Measurements from ENCODE around the gene ALDH6A1. TPM values are rescaled to one million over a fixed set of nuclear protein-coding genes. Genes with fewer than 3 reads are reported as not detected.

The ALDH6A1 gene
- total and polyA plus RNA-seq, 2 of the 13 experiments (the other 11 are each of a cell fraction or from before 2014, with no cell fraction given) = 26.9 to 49.9 TPM

- WGBS (ENCODE audit: low lambda C conversion rate) = 84% methylated on average over 3 of the region's 3 CpGs
- no peak for DNase-seq (ENCODE audit: low spot score)
- H3K36me3 ChIP-seq (replicated peaks in 1 of 2; ENCODE audit: control insufficient read depth in 1 of 2, insufficient read depth in 2 of 2, low read length in 2 of 2) = peaks cover 7 to 48% of the 10 kb centered on the region in 2 experiments
- no peaks in the 10 kb centered on the region for H3K79me2 ChIP-seq (ENCODE audit: insufficient read depth, low read length)
- no peak overlapping the region for H3K4me3 ChIP-seq (replicated peaks in 1 of 3; ENCODE audit: insufficient read depth in 1 of 3, low read depth in 2 of 3, low read length in 3 of 3)
- H3K4me1 ChIP-seq (ENCODE audit: insufficient read depth, low read length) = no peaks in the 10 kb centered on the region
- TSS peak; percentile 15 for BruUV-seq (replicated peaks)
- no peak overlapping the region for H3K4me2 ChIP-seq (ENCODE audit: low read depth, low read length)
- no peaks in the 10 kb centered on the region for H4K20me1 ChIP-seq (ENCODE audit: insufficient read depth, low read length)
- intact Hi-C loops (cut with micrococcal nuclease; ENCODE audit: unreplicated experiment) = no loop called here
- ATAC-seq = no peak
- no peaks in the 10 kb centered on the region for H3K9me3 ChIP-seq (ENCODE audit: low read length)
- H3K9ac ChIP-seq (ENCODE audit: insufficient read depth, low read depth, low read length) = no peak overlapping the region
- no peaks in the 10 kb centered on the region for H3K27me3 ChIP-seq (ENCODE audit: control insufficient read depth in 1 of 2, insufficient read depth in 2 of 2, low read length in 2 of 2)
- FAIRE-seq = no peak
- POLR2A ChIA-PET = no interaction called here
- H3K27ac ChIP-seq (ENCODE audit: extremely low read length, insufficient read depth, low read length) = no peak overlapping the region
- no peak overlapping the region for H2AFZ ChIP-seq (ENCODE audit: low read length)
- CTCF ChIA-PET (ENCODE audit: low intra/inter-chr PET ratio, low total read pairs) = no interaction called here
- in situ Hi-C loops (cut with HindIII; ENCODE audit: extremely low pct_ligation_motif_present, low pct_unique_long_range_greater_than_20kb) = no loop called here
- TF ChIP-seq ZBTB39 (CRISPR knock-in tag; IDR thresholded peaks at IDR 0.05) (no peak), MIXL1 (CRISPR knock-in tag; IDR thresholded peaks at IDR 0.05) (no peak), THAP11 (CRISPR knock-in tag; IDR thresholded peaks at IDR 0.05) (no peak), ZNF724P (CRISPR knock-in tag; IDR thresholded peaks at IDR 0.05; ENCODE audit: borderline replicate concordance) (no peak), NR3C1 (CRISPR knock-in tag; IDR thresholded peaks at IDR 0.05) (no peak), ETV5 (CRISPR knock-in tag; IDR thresholded peaks at IDR 0.05; ENCODE audit: borderline replicate concordance) (no peak), THYN1 (CRISPR knock-in tag; IDR thresholded peaks at IDR 0.05; ENCODE audit: borderline replicate concordance, low read depth) (no peak), HHEX (CRISPR knock-in tag; IDR thresholded peaks at IDR 0.05) (no peak), ZNF770 (CRISPR knock-in tag; IDR thresholded peaks at IDR 0.05) (no peak), ZSCAN12 (CRISPR knock-in tag; IDR thresholded peaks at IDR 0.05) (no peak), ZNF382 (CRISPR knock-in tag; IDR thresholded peaks at IDR 0.05; ENCODE audit: borderline replicate concordance) (no peak), ZBTB4 (CRISPR knock-in tag; IDR thresholded peaks at IDR 0.05; ENCODE audit: borderline replicate concordance) (no peak), TEF (CRISPR knock-in tag; IDR thresholded peaks at IDR 0.05) (no peak), PLSCR1 (CRISPR knock-in tag; IDR thresholded peaks at IDR 0.05; ENCODE audit: borderline replicate concordance) (no peak), ZNF839 (CRISPR knock-in tag; IDR thresholded peaks at IDR 0.05; ENCODE audit: borderline replicate concordance) (no peak)
These were observed 18.3 kb downstream of the ALDH6A1 start for GRCh38 chr14:74065746-74066575.

Measured in HepG2 (cell line).